Measurements from ENCODE around the gene ZNF493. TPM values are rescaled to one million over a fixed set of nuclear protein-coding genes. Genes with fewer than 3 reads are reported as not detected.
A peak's percentile ranks its signal among the peaks of the same experiment; 100 is the strongest.

The ZNF493 gene
- polyA plus RNA-seq, 6 donors from 2014 or later = 18.9 to 34.1 (median 30.4) TPM

GRCh38 chr19:21432590-21432989 lies 35.7 kb downstream of the ZNF493 start:
- peaks cover 0 to 4% (median 0%) of the 10 kb centered on the region in 3 donors for H3K27me3 Mint-ChIP-seq
- H3K4me1 Mint-ChIP-seq = peaks cover 0 to 3% (median 0%) of the 10 kb centered on the region in 3 donors
- H3K27ac Mint-ChIP-seq = no peak overlapping the region
- DNase-seq (no peak), ATAC-seq (ENCODE audit: low read depth in 2 of 2) (no peak)
- H3K36me3 Mint-ChIP-seq = peaks cover 0 to 13% of the 10 kb centered on the region in 2 donors
- H3K9me3 Mint-ChIP-seq = peaks cover 9 to 60% (median 48%) of the 10 kb centered on the region in 7 donors
- no peak overlapping the region for H3K4me3 Mint-ChIP-seq

DNA sequence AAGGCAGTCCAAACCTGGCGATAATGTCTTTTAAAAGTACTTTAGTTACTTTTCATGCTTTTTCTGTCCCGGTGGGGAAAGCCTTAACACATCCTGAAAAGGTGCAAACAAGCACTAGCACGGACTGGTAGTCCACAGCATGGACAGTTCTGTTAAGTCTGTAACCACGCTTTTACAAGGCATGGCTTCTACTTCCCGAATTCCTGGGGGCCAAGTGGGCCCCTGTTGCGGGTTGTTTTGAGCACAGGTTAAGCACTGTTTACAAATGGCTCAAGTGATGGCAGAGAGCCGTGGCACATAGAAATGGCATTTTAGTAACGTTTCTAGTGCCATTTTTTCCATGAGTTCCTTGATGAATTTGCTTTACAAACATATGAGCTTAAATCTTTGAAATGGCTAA lies 37.6 kb downstream of the ZNF493 start:
- ATAC-seq (ENCODE audit: low read depth in 2 of 2) = no peak
- Mint-ChIP-seq H3K9me3 (peaks cover 10 to 65% (median 48%) of the 10 kb centered on the region in 7 donors), H3K4me1 (peaks cover 0 to 3% (median 0%) of the 10 kb centered on the region in 3 donors)

GRCh38 chr19:21434967-21435544 lies 38.1 kb downstream of the ZNF493 start:
- Mint-ChIP-seq H3K27me3 (peaks cover 0 to 6% (median 0%) of the 10 kb centered on the region in 3 donors), H3K4me1 (peaks cover 0 to 3% (median 0%) of the 10 kb centered on the region in 3 donors), H3K27ac (no peak overlapping the region), H3K9me3 (peaks cover 14 to 64% (median 44%) of the 10 kb centered on the region in 7 donors), H3K4me3 (no peak overlapping the region), H3K36me3 (peaks cover 3 to 24% of the 10 kb centered on the region in 2 donors)
- DNase-seq (no peak), ATAC-seq (ENCODE audit: low read depth in 2 of 2) (no peak)

More for the DNA sequence above, 37.6 kb downstream of the ZNF493 start:
- Mint-ChIP-seq H3K27me3 (peaks cover 0 to 6% (median 0%) of the 10 kb centered on the region in 3 donors), H3K36me3 (peaks cover 0 to 18% of the 10 kb centered on the region in 2 donors), H3K4me3 (no peak overlapping the region), H3K27ac (no peak overlapping the region)
- no peak for DNase-seq

GRCh38 chr19:21439201-21439751 lies 42.3 kb downstream of the ZNF493 start:
- Mint-ChIP-seq H3K4me1 (no peaks in the 10 kb centered on the region), H3K27me3 (peaks cover 0 to 6% (median 0%) of the 10 kb centered on the region in 3 donors), H3K36me3 (peaks cover 3 to 19% of the 10 kb centered on the region in 2 donors), H3K4me3 (no peak overlapping the region), H3K27ac (no peak overlapping the region), H3K9me3 (peaks cover 5 to 45% (median 13%) of the 10 kb centered on the region in 7 donors)
- no peak for ATAC-seq (ENCODE audit: low read depth in 2 of 2)
- no peak for DNase-seq

GRCh38 chr19:21440321-21440720 lies 43.4 kb downstream of the ZNF493 start:
- H3K27ac Mint-ChIP-seq = no peak overlapping the region
- H3K27me3 Mint-ChIP-seq = peaks cover 0 to 6% (median 0%) of the 10 kb centered on the region in 3 donors
- H3K36me3 Mint-ChIP-seq = peaks cover 3 to 19% of the 10 kb centered on the region in 2 donors
- no peaks in the 10 kb centered on the region for H3K4me1 Mint-ChIP-seq
- ATAC-seq (ENCODE audit: low read depth in 2 of 2) (no peak), DNase-seq (no peak)
- H3K9me3 Mint-ChIP-seq = peaks cover 5 to 47% (median 11%) of the 10 kb centered on the region in 7 donors
- peak overlapping the region in 1 of 8 donors; percentile 33 for H3K4me3 Mint-ChIP-seq

DNA sequence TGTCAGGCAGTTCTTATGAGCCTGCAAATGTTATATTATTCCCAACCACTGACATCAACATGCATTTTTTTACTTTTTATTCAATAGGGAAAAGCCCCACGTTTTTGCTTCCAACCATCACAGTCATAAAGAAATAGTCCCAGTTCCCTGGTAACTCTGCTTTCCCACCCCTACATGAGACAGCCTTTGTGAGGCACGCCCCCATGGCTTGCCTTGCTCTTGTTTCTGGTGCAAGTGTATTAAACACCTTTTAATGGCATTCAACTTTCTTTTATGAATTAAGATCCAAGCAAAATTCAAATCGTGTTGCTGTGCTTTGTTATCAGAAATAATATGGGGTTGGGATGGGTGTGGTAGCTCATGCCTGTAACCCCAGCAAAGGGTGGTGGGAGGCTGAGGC lies 54.3 kb downstream of the ZNF493 start:
- Mint-ChIP-seq H3K4me1 (no peaks in the 10 kb centered on the region), H3K4me3 (no peak overlapping the region), H3K36me3 (peaks cover 9 to 22% of the 10 kb centered on the region in 2 donors), H3K27me3 (no peaks in the 10 kb centered on the region), H3K27ac (no peak overlapping the region), H3K9me3 (peaks cover 0 to 58% (median 33%) of the 10 kb centered on the region in 7 donors)
- DNase-seq = no peak
- ATAC-seq (ENCODE audit: low read depth in 2 of 2) = no peak

DNA sequence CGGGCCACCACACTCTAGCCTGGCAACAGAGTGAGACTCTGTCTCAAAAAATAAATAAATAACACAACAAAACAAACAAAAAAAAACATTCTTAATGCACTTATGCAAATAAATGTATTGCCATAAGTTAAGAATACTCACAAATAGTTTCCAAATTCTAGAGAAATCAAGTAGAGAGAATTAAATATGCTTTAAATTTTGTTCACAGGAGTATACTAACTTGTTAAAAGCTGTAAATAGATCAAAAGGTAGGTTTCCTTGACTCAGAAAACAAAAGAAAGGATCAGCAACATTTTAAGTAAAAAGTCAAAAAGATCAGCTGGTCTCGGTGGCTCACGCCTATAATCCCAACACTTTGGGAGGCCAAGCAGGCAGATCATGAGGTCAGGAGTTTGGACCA lies 58.0 kb downstream of the ZNF493 start:
- Mint-ChIP-seq H3K27me3 (no peaks in the 10 kb centered on the region), H3K4me3 (no peak overlapping the region), H3K27ac (no peak overlapping the region), H3K9me3 (peaks cover 0 to 48% (median 34%) of the 10 kb centered on the region in 7 donors), H3K4me1 (no peaks in the 10 kb centered on the region), H3K36me3 (peaks cover 0 to 12% of the 10 kb centered on the region in 2 donors)
- DNase-seq (no peak), ATAC-seq (ENCODE audit: low read depth in 2 of 2) (no peak)

DNA sequence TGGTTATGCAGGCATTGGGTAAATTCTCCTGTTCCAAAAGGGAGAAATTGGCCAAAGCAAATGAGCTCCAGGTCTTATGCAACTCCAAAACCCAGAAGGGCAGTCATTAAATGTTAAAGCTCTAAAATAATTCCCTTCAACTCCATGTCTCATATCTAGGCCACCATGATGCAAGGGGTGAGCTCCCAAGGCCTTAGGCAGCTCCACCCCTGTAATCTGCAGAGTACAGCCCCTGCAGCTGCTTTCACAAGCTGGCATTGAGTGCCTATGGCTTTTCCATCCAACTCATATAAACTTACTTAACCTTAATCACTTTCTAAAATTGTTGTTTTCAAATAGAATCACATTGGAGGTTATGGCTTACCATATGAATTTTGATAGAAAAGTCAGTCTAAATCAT lies 63.8 kb downstream of the ZNF493 start:
- Mint-ChIP-seq H3K4me3 (no peak overlapping the region), H3K27me3 (peaks cover 0 to 4% (median 0%) of the 10 kb centered on the region in 3 donors), H3K27ac (peak overlapping the region in 1 of 6 donors; percentile 79), H3K9me3 (peaks cover 0 to 32% (median 21%) of the 10 kb centered on the region in 7 donors), H3K36me3 (peaks cover 6% of the 10 kb centered on the region in 2 donors), H3K4me1 (peaks cover 11 to 13% (median 11%) of the 10 kb centered on the region in 3 donors)
- ATAC-seq (ENCODE audit: low read depth in 2 of 2) (no peak), DNase-seq (no peak)

GRCh38 chr19:21462540-21462939 lies 65.6 kb downstream of the ZNF493 start:
- ATAC-seq (ENCODE audit: low read depth in 2 of 2) = no peak
- Mint-ChIP-seq H3K27ac (no peak overlapping the region), H3K36me3 (peaks cover 5 to 6% of the 10 kb centered on the region in 2 donors), H3K4me3 (peak overlapping the region in 2 of 8 donors; percentile 41 to 42), H3K4me1 (peaks cover 11 to 13% (median 11%) of the 10 kb centered on the region in 3 donors), H3K9me3 (peaks cover 0 to 18% (median 11%) of the 10 kb centered on the region in 7 donors), H3K27me3 (peaks cover 0 to 4% (median 0%) of the 10 kb centered on the region in 3 donors)
- no peak for DNase-seq

DNA sequence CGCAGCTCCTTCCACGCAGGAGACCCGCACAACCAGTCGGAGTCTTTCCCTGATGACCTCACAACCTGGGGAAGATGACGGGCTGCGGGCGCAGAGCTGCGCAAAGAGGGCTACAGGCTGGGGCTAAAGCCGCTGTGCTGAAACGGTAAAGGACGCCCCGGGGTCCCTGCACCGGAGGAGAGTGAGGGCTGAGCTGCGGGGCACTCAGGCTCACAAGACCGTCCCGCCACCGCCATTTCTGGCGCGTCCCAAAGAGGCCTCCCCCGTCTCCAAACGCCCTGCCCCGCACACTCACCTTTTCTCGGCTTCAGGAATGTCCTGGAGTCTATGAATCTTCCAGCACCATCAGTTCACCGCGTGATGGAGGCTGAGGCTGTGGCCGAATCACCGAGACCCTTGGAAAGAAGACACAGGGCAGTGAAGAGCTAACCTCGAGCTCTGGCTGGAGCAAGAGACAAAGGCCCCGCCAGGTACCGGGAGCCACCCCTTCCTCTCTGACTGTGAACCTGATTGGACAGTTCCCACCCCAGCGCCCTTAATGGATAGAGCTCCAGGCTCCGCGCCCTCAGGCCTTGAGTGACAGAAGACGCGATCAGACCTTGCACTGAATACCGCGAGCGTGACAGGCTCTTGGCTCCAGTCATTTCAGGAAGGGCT lies 66.6 kb downstream of the ZNF493 start:
- H3K4me3 Mint-ChIP-seq = peak overlapping the region; percentile 86 to 99 (median 90)
- peaks cover 0 to 12% (median 5%) of the 10 kb centered on the region in 7 donors for H3K9me3 Mint-ChIP-seq
- ATAC-seq (ENCODE audit: low read depth in 2 of 2) = peak; percentile 92 to 97
- H3K36me3 Mint-ChIP-seq = peaks cover 0 to 6% of the 10 kb centered on the region in 2 donors
- peaks cover 0 to 4% (median 0%) of the 10 kb centered on the region in 3 donors for H3K27me3 Mint-ChIP-seq
- peak; percentile 26 for DNase-seq
- peak overlapping the region in 4 of 6 donors; percentile 1 to 93 (median 50) for H3K27ac Mint-ChIP-seq
- peaks cover 11 to 13% (median 11%) of the 10 kb centered on the region in 3 donors for H3K4me1 Mint-ChIP-seq

GRCh38 chr19:21466627-21467026 lies 69.7 kb downstream of the ZNF493 start:
- DNase-seq (no peak), ATAC-seq (ENCODE audit: low read depth in 2 of 2) (no peak)
- no peaks in the 10 kb centered on the region for H3K36me3 Mint-ChIP-seq
- no peak overlapping the region for H3K4me3 Mint-ChIP-seq
- peaks cover 11 to 13% (median 11%) of the 10 kb centered on the region in 3 donors for H3K4me1 Mint-ChIP-seq
- H3K27me3 Mint-ChIP-seq = peaks cover 0 to 4% (median 0%) of the 10 kb centered on the region in 3 donors
- peaks cover 0 to 10% (median 0%) of the 10 kb centered on the region in 7 donors for H3K9me3 Mint-ChIP-seq
- no peak overlapping the region for H3K27ac Mint-ChIP-seq

DNA sequence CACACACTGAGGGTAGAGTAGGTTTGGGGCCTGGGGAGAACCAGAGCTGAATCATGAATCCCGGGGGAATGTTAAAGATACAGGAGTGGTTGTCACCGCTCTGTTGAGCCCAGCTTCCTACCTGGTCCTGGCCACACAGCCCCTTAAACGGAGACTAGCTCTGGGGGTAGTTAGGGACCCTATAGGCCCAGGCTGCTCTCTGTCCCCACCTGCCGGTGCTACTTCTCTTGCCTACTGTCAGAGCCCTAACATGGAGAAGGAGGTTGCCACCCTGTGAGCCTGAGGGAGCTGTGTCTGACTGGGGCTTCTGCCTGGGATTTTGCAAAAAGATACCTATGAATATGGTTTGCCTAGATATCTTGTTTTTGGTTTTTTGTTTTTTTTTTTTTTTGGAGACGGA lies 71.9 kb downstream of the ZNF493 start:
- Mint-ChIP-seq H3K9me3 (peaks cover 0 to 6% (median 0%) of the 10 kb centered on the region in 7 donors), H3K27ac (no peak overlapping the region), H3K4me1 (peaks cover 2 to 9% (median 5%) of the 10 kb centered on the region in 3 donors), H3K36me3 (no peaks in the 10 kb centered on the region), H3K27me3 (peaks cover 0 to under 1% (median 0%) of the 10 kb centered on the region in 3 donors), H3K4me3 (no peak overlapping the region)
- DNase-seq = no peak
- no peak for ATAC-seq (ENCODE audit: low read depth in 2 of 2)

DNA sequence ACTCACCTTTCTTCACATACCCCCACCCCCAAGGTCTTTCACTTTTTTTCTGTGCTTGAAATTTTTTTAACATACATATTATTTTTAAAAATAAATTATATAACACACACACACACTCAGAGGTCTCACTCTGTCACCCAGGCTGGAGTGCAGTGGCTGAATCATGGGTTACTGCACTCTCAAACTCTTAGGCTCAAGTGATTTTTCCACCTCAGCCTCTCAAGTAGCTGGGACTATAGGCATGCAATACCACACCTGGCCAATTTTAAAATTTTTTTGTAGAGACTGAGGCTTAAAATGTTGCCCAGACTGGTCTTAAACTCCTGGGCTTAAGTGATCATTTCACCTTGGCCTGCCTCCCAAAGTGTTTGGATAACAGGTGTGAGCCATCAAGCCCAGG lies 75.6 kb downstream of the ZNF493 start:
- no peak for ATAC-seq (ENCODE audit: low read depth in 2 of 2)
- Mint-ChIP-seq H3K9me3 (peaks cover 0 to 7% (median 0%) of the 10 kb centered on the region in 7 donors), H3K27ac (no peak overlapping the region), H3K4me3 (no peak overlapping the region), H3K36me3 (no peaks in the 10 kb centered on the region), H3K27me3 (no peaks in the 10 kb centered on the region), H3K4me1 (peaks cover 0 to 9% (median 0%) of the 10 kb centered on the region in 3 donors)
- no peak for DNase-seq

Measured in naive B cell (primary cell).